Loucy (cell line): ENCODE results near the gene LTBP2.
A peak's percentile ranks its signal among the peaks of the same experiment; 100 is the strongest.

Experiments
- CTCF ChIP-seq: fragments of 200-600 bp; sonication (generic); conservative IDR thresholded peaks from 2 replicates; pipeline ENCODE4 v1.5.1; 2014; ENCODE audit warnings: mild to moderate bottlenecking, antibody characterized with exemption, low read length
- EZH2phosphoT487 ChIP-seq: fragments of 200-600 bp; IDR thresholded peaks from 2 replicates; pipeline ENCODE4 v1.6.1; 2018; ENCODE audit warnings: antibody characterized with exemption, mild to moderate bottlenecking, moderate library complexity, borderline replicate concordance

- TF ChIP-seq CTCF (peak; percentile 21; the same call in 1 of the 2 replicates), EZH2phosphoT487 (no peak)
Measured at GRCh38 chr14:74531467-74531866, 80.6 kb downstream of the LTBP2 start.
